Colonic mucosa (tissue), 4 donors: ENCODE measurements around the gene TPST2. TPM values are rescaled to one million over a fixed set of nuclear protein-coding genes. Genes with fewer than 3 reads are reported as not detected.

Experiments
- DNase-seq: peaks from one replicate; pipeline ENCODE4 v3.0.0-alpha.2; 2020
- H3K27ac ChIP-seq: fragments of 200-600 bp; one replicate; pipeline ENCODE4 v1.8.0; 2021
- H3K27me3 ChIP-seq: fragments of 200-600 bp; one replicate; pipeline ENCODE4 v1.8.0; 2021
- H3K36me3 ChIP-seq: fragments of 200-600 bp; one replicate; pipeline ENCODE4 v1.8.0; 2021
- H3K4me1 ChIP-seq: fragments of 200-600 bp; one replicate; pipeline ENCODE4 v1.8.0; 2021; ENCODE audit warnings: mild to moderate bottlenecking
- H3K4me3 ChIP-seq: fragments of 200-600 bp; one replicate; pipeline ENCODE4 v1.8.0; 2021
- H3K9ac ChIP-seq, 2 donors: one replicate each; pipeline ENCODE4 v1.7.0; 2013; ENCODE audit warnings: control low read depth in 2 of 2, low read depth in 2 of 2, low read length in 2 of 2
- H3K9me3 ChIP-seq: fragments of 200-600 bp; one replicate; pipeline ENCODE4 v1.8.0; 2021
- intact Hi-C: fragments of 100-400 bp; cut with DNase I; formaldehyde crosslinking; loops from one replicate; pipeline ENCODE4 v1.14.1; 2022
- total RNA-seq, 2 donors: library from RNA; stranded (reverse); fragmentation: NEBNext Ultra II Directional in 1 of 2; extraction: Animal tissue kit (Norgen Biotek cat#: 25700) in 1 of 2; gene quantifications; one replicate each; pipeline ENCODE4 v1.2.1, GENCODE V29; 2021
- TF ChIP-seq, protein P1 (sequence below): fragments of 200-600 bp; IDR thresholded peaks from one replicate; pipeline ENCODE4 v1.8.0; 2022; ENCODE audit warnings: antibody characterized with exemption, mild to moderate bottlenecking
- donor health status: healthy.
- donor health status: DM: no; HTN: no; CAD: no.
- donor health status: DM: no; HTN: no; CAD: no.

Gene TPST2
- total RNA-seq, 2 donors from 2014 or later = 13.3 to 19.9 TPM

DNA sequence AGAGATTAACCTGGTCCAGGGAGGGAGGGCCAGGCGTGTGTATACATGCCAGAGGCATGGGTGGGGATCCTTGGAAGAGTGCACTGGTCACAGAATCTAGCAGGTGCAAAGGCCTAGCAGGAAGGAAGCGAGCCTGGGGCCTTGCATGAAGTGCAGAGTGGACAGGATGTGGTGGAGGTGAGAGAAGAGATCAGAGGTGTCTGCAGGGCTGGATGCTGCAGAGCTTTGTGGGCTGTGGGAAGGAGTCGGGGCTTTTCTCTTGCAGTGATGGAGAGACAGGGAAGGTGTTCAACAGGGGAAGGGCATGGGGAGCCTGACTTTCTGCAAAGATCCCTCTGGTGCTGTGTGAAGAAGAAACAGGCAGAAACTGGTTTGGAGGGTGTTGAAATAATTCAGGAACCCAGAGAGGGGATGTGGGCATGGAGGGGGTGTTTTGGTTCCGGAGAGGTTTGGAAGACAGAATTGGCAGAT is 2.5 kb upstream of the TPST2 start:
- H3K27ac ChIP-seq = no peak overlapping the region
- no peaks in the 10 kb centered on the region for H3K27me3 ChIP-seq
- intact Hi-C loops = no loop called here
- H3K9ac ChIP-seq = no peak overlapping the region
- no peaks in the 10 kb centered on the region for H3K9me3 ChIP-seq
- H3K4me1 ChIP-seq = no peaks in the 10 kb centered on the region
- TF ChIP-seq, protein P1, sequence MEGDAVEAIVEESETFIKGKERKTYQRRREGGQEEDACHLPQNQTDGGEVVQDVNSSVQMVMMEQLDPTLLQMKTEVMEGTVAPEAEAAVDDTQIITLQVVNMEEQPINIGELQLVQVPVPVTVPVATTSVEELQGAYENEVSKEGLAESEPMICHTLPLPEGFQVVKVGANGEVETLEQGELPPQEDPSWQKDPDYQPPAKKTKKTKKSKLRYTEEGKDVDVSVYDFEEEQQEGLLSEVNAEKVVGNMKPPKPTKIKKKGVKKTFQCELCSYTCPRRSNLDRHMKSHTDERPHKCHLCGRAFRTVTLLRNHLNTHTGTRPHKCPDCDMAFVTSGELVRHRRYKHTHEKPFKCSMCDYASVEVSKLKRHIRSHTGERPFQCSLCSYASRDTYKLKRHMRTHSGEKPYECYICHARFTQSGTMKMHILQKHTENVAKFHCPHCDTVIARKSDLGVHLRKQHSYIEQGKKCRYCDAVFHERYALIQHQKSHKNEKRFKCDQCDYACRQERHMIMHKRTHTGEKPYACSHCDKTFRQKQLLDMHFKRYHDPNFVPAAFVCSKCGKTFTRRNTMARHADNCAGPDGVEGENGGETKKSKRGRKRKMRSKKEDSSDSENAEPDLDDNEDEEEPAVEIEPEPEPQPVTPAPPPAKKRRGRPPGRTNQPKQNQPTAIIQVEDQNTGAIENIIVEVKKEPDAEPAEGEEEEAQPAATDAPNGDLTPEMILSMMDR = no peak
- DNase-seq = peak; percentile 45
- no peaks in the 10 kb centered on the region for H3K36me3 ChIP-seq
- H3K4me3 ChIP-seq = no peak overlapping the region

DNA sequence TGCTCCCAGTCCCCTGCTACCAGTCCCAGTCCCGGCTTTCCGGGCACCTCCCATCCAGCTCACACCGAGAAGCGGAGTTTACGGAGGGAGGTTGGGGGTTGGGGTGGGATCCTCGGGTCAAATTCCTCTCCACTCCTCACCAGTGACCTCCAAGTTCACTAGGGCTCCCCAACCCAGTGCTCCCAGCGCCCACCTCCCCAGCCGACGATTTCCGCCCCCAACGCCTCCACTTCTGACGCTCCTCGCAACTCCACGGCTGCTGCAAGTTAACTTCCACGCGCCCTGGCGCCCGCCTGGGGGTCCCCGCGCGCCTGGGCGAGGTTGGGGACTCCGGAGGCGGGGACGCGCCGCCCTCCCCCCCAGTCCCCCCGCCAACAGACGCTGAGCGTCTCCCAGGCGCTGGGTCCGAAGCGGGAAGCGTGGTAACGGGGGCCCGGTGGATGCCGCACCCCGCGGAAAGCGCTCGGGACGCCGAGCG is 526 bp downstream of the TPST2 start:
- H3K4me3 ChIP-seq = peak overlapping the region; percentile 88
- H3K27ac ChIP-seq = peak overlapping the region; percentile 71
- H3K4me1 ChIP-seq = no peaks in the 10 kb centered on the region
- TF ChIP-seq, protein P1 = no peak
- H3K9me3 ChIP-seq = no peaks in the 10 kb centered on the region
- DNase-seq = peak; percentile 55
- no peaks in the 10 kb centered on the region for H3K36me3 ChIP-seq
- H3K9ac ChIP-seq = peak overlapping the region; percentile 82 to 84
- intact Hi-C loops = no loop called here
- no peaks in the 10 kb centered on the region for H3K27me3 ChIP-seq

DNA sequence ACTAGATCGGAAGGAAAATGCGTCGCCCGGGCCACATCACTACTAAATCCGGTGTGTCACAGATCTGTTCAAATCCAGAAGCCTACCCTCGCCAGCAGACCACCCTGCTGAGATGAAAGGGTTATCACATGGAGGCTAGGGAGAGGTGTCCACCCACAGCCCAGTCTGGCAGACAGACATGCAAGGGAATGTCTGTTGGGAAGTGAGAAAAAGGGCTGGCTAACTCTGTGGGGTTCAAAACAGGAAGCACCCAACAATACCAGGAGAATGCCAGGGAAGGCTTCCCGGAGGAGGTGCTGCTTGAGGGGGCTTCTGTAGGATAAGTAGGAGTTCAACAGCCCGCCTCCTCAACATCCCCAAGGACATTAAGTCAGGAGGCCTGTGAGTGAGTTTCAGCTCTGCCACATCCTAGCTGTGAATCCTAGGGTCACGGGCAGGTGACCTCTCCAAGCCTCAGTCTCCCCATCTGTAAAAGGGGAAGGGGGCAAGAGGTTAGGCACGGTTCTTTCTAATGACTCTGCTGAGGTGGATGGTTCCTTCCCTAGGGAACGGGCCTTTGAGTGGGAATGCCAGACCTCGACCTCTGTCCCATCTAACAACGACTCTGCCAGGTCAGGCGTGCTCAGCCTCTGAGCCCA is 1.1 kb downstream of the TPST2 start:
- Histone ChIP-seq H3K4me3 (peak overlapping the region; percentile 88), H3K4me1 (no peaks in the 10 kb centered on the region), H3K27me3 (no peaks in the 10 kb centered on the region), H3K9ac (peak overlapping the region; percentile 82 to 84), H3K36me3 (no peaks in the 10 kb centered on the region), H3K9me3 (no peaks in the 10 kb centered on the region), H3K27ac (peak overlapping the region; percentile 71)
- DNase-seq = no peak
- TF ChIP-seq, protein P1 = no peak
- intact Hi-C loops = no loop called here

DNA sequence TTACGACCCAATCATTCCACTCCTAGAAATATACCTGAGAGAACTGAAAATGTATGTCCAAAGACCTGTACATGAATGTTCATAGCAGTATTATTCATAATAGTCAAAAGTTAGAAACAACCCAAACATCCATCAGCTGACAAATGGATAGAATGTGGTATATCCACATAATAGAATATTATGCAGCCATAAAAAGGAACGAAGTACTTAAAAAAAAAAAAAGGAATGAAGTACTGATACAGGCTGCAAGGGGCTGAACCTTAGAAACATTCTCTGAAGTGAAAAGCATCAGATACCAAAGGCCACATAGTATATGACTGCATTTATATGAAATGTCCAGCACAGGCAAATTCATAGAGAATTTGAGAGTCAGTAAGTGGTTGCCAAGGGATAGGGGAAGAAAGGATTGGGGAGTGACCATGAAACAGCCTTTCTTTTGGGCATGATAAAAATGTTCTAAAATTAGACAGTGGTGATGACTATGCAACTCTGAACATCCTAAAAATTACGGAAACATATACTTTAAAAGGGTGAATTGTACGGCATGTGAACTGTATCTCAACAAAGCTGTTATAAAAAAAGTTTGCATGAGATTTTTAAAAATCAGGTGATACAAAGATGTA is 1.8 kb downstream of the TPST2 start:
- Histone ChIP-seq H3K36me3 (no peaks in the 10 kb centered on the region), H3K4me3 (no peak overlapping the region), H3K27ac (no peak overlapping the region), H3K4me1 (no peaks in the 10 kb centered on the region), H3K27me3 (no peaks in the 10 kb centered on the region), H3K9me3 (no peaks in the 10 kb centered on the region), H3K9ac (no peak overlapping the region)
- no peak for DNase-seq
- TF ChIP-seq, protein P1 = no peak
- intact Hi-C loops = no loop called here

DNA sequence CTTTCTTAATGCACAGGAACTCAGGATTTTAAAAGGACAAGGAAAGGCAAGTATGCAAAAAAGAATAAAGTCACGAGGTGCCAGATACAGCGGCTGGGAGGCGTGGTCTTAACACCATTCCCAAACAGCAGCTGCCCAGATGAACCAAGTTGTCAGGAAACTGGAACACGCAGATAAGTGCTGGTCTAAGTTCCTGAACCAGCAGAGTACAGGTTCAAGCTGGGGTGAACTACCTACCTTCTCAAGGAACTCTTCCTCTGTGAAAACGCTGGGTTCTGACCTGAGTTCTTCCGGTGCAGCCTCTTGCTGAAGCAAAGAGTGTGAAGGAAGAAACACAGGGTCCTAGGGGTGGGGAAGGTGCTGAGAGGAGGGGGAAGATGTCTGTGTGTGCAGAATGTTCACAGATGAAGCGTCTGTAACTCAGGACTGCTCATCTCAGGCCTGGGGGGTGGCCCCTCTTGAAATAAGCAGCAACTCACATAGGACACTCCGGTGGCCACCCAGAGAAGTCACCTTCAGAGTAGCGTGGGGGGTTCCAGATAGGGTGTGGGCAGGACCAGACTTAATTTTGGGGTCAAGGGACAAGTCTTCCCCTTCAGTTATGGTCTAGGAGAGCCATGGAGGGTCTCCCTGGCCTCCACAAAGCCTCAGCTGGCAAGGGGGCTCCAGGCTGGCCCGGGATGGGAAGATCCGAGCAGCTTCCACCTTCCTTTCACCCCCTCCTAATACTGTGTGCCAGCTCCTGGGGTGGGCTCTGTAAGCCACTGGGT is 3.2 kb downstream of the TPST2 start:
- H3K4me1 ChIP-seq = no peaks in the 10 kb centered on the region
- no peak for DNase-seq
- no peak overlapping the region for H3K9ac ChIP-seq
- no peak overlapping the region for H3K27ac ChIP-seq
- H3K9me3 ChIP-seq = no peaks in the 10 kb centered on the region
- no peak overlapping the region for H3K4me3 ChIP-seq
- no peaks in the 10 kb centered on the region for H3K27me3 ChIP-seq
- intact Hi-C loops = no loop called here
- TF ChIP-seq, protein P1 = no peak
- no peaks in the 10 kb centered on the region for H3K36me3 ChIP-seq
